Measurements from ENCODE around the gene FER1L5. TPM values are rescaled to one million over a fixed set of nuclear protein-coding genes. Genes with fewer than 3 reads are reported as not detected.

Gene FER1L5
- total and polyA plus RNA-seq, 2 donors (not counting 1 experiment from before 2014, with no cell fraction given): not detected

GRCh38 chr2:96599941-96600340 is 42.6 kb upstream of the FER1L5 start:
- Histone ChIP-seq H3K4me1 (ENCODE audit: control insufficient read depth in 2 of 2, insufficient read depth in 2 of 2, low read length in 2 of 2) (no peaks in the 10 kb centered on the region), H3K4me2 (replicated peaks; ENCODE audit: low read depth, low read length, poor library complexity, severe bottlenecking) (no peak overlapping the region), H3K27me3 (replicated peaks in 1 of 4; ENCODE audit: control extremely low read depth in 1 of 4, control insufficient read depth in 3 of 4, insufficient read depth in 4 of 4, low read length in 3 of 4) (no peaks in the 10 kb centered on the region), H3K9me3 (ENCODE audit: control extremely low read depth in 1 of 3, control insufficient read depth in 2 of 3, insufficient read depth in 1 of 3, low read length in 2 of 3) (no peaks in the 10 kb centered on the region), H3K27ac (ENCODE audit: low read length in 2 of 2) (no peak overlapping the region), H4K20me1 (ENCODE audit: control insufficient read depth, insufficient read depth, low read length, poor library complexity, severe bottlenecking) (no peaks in the 10 kb centered on the region), H2AFZ (ENCODE audit: insufficient read depth, low read depth, low read length, poor library complexity, severe bottlenecking) (no peak overlapping the region), H3K9ac (ENCODE audit: low read length) (no peak overlapping the region), H3K36me3 (replicated peaks in 1 of 2; ENCODE audit: control extremely low read depth in 1 of 2, control insufficient read depth in 1 of 2, extremely low read depth in 1 of 2, insufficient read depth in 2 of 2, low read length in 1 of 2) (peaks cover 6 to 80% of the 10 kb centered on the region in 2 experiments), H3K4me3 (ENCODE audit: control extremely low read depth in 1 of 5, extremely low read depth in 1 of 5, insufficient read depth in 1 of 5, low read depth in 2 of 5, low read length in 4 of 5) (no peak overlapping the region), H3K79me2 (ENCODE audit: control insufficient read depth, insufficient read depth, low read length) (no peaks in the 10 kb centered on the region)
- H3K9me3 Mint-ChIP-seq (ENCODE audit: insufficient read depth): no peaks in the 10 kb centered on the region
- H3K27ac Mint-ChIP-seq: no peak overlapping the region
- DNase-seq (no peak), ATAC-seq (ENCODE audit: low read depth) (no peak)
- H3K4me1 Mint-ChIP-seq: no peaks in the 10 kb centered on the region
- no peak overlapping the region for H3K4me3 Mint-ChIP-seq
- POLR2A ChIA-PET: no interaction called here
- intact Hi-C loops (cut with micrococcal nuclease): no loop called here
- no peak for TF ChIP-seq CTCF (IDR thresholded peaks at IDR 0.05)
- no peak for TF ChIP-seq EZH2 (IDR thresholded peaks at IDR 0.05; ENCODE audit: borderline replicate concordance, insufficient read depth, low read depth, low read length, poor library complexity, severe bottlenecking)
- CTCF ChIA-PET: interaction anchor here (0.7 kb wide), 1 partner anchor 131 kb away, joined by 3 read pairs; no protein-coding TSS in a partner anchor
- no CpG with 5 or more reads among the region's 2 CpGs for WGBS (ENCODE audit: insufficient coverage)
- no peaks in the 10 kb centered on the region for H3K27me3 Mint-ChIP-seq

- Histone ChIP-seq H3K9ac (ENCODE audit: low read length) (no peak overlapping the region), H3K4me1 (ENCODE audit: control insufficient read depth in 2 of 2, insufficient read depth in 2 of 2, low read length in 2 of 2) (no peaks in the 10 kb centered on the region), H3K79me2 (ENCODE audit: control insufficient read depth, insufficient read depth, low read length) (no peaks in the 10 kb centered on the region), H2AFZ (ENCODE audit: insufficient read depth, low read depth, low read length, poor library complexity, severe bottlenecking) (no peak overlapping the region), H3K9me3 (ENCODE audit: control extremely low read depth in 1 of 3, control insufficient read depth in 2 of 3, insufficient read depth in 1 of 3, low read length in 2 of 3) (no peaks in the 10 kb centered on the region), H3K27me3 (replicated peaks in 1 of 4; ENCODE audit: control extremely low read depth in 1 of 4, control insufficient read depth in 3 of 4, insufficient read depth in 4 of 4, low read length in 3 of 4) (no peaks in the 10 kb centered on the region), H3K27ac (ENCODE audit: low read length in 2 of 2) (no peak overlapping the region), H4K20me1 (ENCODE audit: control insufficient read depth, insufficient read depth, low read length, poor library complexity, severe bottlenecking) (no peaks in the 10 kb centered on the region), H3K36me3 (replicated peaks in 1 of 2; ENCODE audit: control extremely low read depth in 1 of 2, control insufficient read depth in 1 of 2, extremely low read depth in 1 of 2, insufficient read depth in 2 of 2, low read length in 1 of 2) (peaks cover 5 to 80% of the 10 kb centered on the region in 2 experiments), H3K4me2 (replicated peaks; ENCODE audit: low read depth, low read length, poor library complexity, severe bottlenecking) (no peak overlapping the region), H3K4me3 (ENCODE audit: control extremely low read depth in 1 of 5, extremely low read depth in 1 of 5, insufficient read depth in 1 of 5, low read depth in 2 of 5, low read length in 4 of 5) (no peak overlapping the region)
- POLR2A ChIA-PET: interaction anchor here (0.8 kb wide), 1 partner anchor 10 kb away, joined by 8 read pairs; no protein-coding TSS in a partner anchor
- H3K27me3 Mint-ChIP-seq: no peaks in the 10 kb centered on the region
- ATAC-seq (ENCODE audit: low read depth) (no peak), DNase-seq (no peak)
- H3K4me1 Mint-ChIP-seq: no peaks in the 10 kb centered on the region
- H3K9me3 Mint-ChIP-seq (ENCODE audit: insufficient read depth): no peaks in the 10 kb centered on the region
- TF ChIP-seq EZH2 (IDR thresholded peaks at IDR 0.05; ENCODE audit: borderline replicate concordance, insufficient read depth, low read depth, low read length, poor library complexity, severe bottlenecking) (no peak), CTCF (IDR thresholded peaks at IDR 0.05) (no peak)
- no peak overlapping the region for H3K27ac Mint-ChIP-seq
- intact Hi-C loops (cut with micrococcal nuclease): no loop called here
- H3K4me3 Mint-ChIP-seq: no peak overlapping the region
- 97% methylated on average over 4 of the region's 8 CpGs for WGBS (ENCODE audit: insufficient coverage)
- CTCF ChIA-PET: interaction anchor here (0.7 to 1.1 kb wide), 2 partner anchors 256 to 511 kb away, joined by 3 to 4 read pairs; partner anchors contain the start of genes ANKRD36 and ANKRD39
Observed at GRCh38 chr2:96601382-96602292, 40.9 kb upstream of the FER1L5 start.
